HG02798 (cell line): ENCODE data around the gene CCT6B.

Experiments
- ATAC-seq: cut with Tn5 transposase; IDR thresholded peaks from one replicate; pipeline ENCODE4 v1.9.1; 2021; ENCODE audit warnings: mild to moderate bottlenecking; ENCODE audit not compliant: unreplicated experiment, poor library complexity

Gene CCT6B

DNA sequence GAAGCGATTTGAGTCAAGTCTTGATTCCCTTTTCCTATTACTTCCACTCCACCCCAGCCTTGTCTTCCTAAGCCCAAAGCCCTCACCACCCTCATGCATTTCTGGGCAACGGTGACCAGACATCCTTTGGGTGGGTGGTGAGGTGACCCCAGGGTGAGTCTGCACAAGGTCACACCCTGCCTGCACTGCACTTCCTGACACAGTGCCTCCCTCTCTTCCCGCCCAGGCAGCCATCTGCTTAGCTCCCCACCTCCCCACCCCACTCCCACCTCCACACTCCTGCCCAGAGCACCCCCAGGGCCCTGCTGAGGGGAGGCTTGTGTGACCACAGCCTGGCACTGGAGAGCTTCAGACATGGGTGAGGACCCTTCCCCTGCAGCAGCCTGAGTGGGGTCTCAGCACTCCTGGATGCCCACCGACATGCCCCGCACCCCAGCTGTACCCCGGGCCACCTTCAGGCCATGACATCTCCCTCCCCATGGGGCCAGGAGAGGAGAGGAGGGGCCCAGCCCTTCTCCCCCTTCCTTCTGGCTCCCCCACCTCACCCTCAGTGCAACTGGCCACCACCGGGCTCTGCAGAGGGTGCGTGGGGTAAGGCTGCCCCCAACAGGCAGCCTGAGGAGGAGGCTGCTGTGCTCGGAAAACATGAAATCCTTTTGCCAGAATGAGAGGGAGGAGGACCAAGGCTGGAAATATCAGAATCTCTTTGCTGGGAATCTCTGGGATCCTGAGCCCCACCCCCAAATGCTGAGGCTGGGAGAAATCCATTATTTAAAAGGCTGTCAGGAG is 68.6 kb downstream of the CCT6B start:
- no peak for ATAC-seq

DNA sequence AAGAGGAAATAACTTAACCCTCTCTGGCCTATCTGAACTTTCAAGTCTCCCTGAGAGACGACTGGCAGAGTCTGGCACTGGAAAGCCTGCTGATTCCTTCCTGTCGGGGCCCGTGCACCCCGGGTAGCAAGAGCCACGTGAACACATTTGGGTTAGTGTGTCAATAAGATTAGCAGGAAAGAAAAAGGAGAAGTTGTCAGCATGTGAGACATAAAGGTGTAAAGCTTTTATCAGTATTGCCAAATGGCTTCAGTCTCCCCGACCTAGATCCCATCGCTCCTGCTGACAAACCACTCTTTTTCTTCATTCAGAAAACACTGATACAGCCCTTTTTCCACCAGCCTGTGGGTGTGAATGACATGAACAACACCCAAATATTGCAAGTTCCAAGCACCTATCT is 74.4 kb downstream of the CCT6B start:
- ATAC-seq: no peak

DNA sequence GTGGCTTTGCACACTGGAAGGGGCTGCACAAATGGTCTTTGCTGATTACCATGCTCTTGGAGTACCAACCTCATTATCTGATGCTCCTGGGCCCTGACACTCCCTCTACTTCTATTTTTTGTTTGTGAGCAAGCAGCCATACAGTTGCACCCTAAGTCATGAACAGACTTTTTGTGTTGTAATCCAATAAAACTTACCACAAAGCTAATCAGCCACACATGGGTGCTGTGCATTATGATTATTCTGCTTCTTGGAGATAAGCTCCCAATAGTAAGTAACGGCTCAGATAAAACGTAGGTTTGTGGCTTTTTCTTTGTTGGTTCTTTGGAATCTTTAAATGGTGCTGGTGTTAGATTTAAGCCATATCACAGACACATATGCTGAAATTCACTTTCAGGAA is 76.2 kb downstream of the CCT6B start:
- ATAC-seq: no peak

DNA sequence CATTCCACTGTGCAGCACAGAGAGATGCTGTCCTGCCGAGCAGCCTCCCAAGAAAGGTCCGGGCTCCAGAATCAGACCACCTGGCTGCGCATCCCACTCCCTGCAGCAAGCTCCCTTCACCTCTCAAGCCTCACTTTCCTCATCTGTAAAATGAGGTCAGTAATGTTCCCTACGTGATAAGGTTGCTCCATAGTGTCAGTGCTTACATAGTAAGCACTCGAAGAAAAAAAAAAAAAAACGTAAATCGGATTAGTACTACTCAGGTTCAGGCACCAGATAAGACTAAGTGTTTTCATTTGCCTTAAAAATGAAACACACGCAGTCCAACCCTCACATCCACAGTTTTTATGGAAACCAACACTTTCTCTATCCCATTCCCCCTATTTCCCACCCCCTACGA is 76.7 kb downstream of the CCT6B start:
- no peak for ATAC-seq

DNA sequence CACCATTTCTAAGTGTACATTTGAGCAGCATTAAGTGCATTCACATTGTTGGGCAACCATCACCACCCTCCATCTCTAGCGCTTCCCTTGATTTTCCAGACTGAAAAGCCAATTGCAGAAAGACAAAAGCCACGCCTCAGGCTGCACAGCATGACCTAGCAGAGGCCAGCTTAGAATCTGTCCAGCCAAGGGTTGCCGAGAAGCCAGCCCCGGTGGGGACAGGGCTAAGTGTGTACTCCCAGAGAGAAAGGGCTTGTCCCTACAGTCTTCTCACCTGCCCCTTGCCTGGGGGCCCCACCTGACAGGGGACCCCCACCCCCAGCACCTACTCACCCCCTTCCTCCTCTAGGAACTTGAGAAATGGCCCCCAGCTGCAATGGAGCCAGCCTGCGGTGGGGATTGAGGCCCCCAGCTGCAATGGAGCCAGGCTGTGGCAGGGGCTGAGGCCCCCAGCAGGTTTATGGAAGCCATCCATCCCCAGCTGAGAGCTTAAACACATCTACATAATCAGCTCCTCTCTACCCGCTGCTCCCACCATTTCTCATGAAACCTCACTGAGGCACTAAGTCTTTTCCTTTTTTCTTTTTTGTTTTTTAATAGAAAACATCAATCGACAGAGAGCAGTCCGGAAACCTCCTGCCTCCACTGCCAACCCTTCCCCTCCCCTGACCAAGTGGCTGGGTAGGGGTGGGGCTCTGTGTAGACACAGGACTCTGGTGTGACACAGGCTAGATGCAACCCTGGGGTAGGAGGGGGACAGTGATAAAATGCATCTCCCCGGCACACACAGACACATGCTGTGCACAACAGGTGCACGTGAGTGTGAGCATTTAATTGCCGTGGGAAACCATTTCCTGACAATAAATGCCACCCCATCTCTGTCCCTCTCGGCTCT is 77.9 kb downstream of the CCT6B start:
- ATAC-seq: no peak

DNA sequence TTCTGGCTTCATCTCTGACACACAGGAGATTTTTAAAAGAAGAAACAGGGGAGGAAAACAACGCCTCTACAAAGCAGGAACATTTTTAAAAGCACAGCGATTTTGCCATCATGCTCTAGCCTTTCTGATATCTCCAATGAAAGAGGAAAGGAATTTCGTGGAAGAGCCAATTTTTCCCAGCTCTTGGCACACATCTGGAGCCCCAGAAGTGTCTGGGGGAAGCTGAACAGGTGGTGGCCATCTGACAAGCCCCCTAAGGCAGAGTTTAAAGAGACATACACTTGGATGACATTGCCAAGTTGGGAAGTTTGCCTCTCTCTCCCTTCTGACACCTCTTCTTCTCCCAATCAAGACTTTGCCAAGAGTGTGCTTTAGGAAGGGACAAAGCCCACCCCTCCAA is 82.1 kb downstream of the CCT6B start:
- ATAC-seq: no peak
